ENCODE results near the gene MSLN.

- TF ChIP-seq EP300 (IDR thresholded peaks at IDR 0.05) (no peak), POLR2A (IDR thresholded peaks at IDR 0.05; ENCODE audit: low read length) (no peak), BHLHE40 (IDR thresholded peaks at IDR 0.05; ENCODE audit: low read depth, low read length) (no peak), CHD4 (IDR thresholded peaks at IDR 0.05; ENCODE audit: borderline replicate concordance) (no peak), CHD2 (IDR thresholded peaks at IDR 0.05; ENCODE audit: low read length, partially characterized antibody) (no peak), MAX (IDR thresholded peaks at IDR 0.05) (no peak), JUN (IDR thresholded peaks at IDR 0.05) (no peak), CBX2 (IDR thresholded peaks at IDR 0.05; ENCODE audit: borderline replicate concordance, low read depth) (no peak), RARB (CRISPR knock-in tag; IDR thresholded peaks at IDR 0.05) (no peak), HOXB13 (CRISPR knock-in tag; IDR thresholded peaks at IDR 0.05; ENCODE audit: low read depth) (no peak), RFX5 (IDR thresholded peaks at IDR 0.05) (no peak)
- TF ChIP-seq, protein P1, sequence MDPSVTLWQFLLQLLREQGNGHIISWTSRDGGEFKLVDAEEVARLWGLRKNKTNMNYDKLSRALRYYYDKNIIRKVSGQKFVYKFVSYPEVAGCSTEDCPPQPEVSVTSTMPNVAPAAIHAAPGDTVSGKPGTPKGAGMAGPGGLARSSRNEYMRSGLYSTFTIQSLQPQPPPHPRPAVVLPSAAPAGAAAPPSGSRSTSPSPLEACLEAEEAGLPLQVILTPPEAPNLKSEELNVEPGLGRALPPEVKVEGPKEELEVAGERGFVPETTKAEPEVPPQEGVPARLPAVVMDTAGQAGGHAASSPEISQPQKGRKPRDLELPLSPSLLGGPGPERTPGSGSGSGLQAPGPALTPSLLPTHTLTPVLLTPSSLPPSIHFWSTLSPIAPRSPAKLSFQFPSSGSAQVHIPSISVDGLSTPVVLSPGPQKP (IDR thresholded peaks at IDR 0.05; ENCODE audit: low read depth, low read length): no peak
- TF ChIP-seq, protein P2, sequence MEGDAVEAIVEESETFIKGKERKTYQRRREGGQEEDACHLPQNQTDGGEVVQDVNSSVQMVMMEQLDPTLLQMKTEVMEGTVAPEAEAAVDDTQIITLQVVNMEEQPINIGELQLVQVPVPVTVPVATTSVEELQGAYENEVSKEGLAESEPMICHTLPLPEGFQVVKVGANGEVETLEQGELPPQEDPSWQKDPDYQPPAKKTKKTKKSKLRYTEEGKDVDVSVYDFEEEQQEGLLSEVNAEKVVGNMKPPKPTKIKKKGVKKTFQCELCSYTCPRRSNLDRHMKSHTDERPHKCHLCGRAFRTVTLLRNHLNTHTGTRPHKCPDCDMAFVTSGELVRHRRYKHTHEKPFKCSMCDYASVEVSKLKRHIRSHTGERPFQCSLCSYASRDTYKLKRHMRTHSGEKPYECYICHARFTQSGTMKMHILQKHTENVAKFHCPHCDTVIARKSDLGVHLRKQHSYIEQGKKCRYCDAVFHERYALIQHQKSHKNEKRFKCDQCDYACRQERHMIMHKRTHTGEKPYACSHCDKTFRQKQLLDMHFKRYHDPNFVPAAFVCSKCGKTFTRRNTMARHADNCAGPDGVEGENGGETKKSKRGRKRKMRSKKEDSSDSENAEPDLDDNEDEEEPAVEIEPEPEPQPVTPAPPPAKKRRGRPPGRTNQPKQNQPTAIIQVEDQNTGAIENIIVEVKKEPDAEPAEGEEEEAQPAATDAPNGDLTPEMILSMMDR (IDR thresholded peaks at IDR 0.05): no peak
Measured at GRCh38 chr16:770411-770810, 9.9 kb downstream of the MSLN start.
